Neural cell (in vitro differentiated cells): Measurements from ENCODE around the gene PARVB. TPM values are rescaled to one million over a fixed set of nuclear protein-coding genes. Genes with fewer than 3 reads are reported as not detected.

Source experiments
- H2AFZ ChIP-seq: fragments of 200-600, 300-800 bp; sonication (generic), shearing (Covaris generic); 2 replicates; pipeline ENCODE4 v1.6.0; 2014; ENCODE audit warnings: low read depth, mild to moderate bottlenecking, antibody characterized with exemption, low read length, moderate library complexity
- H3F3A ChIP-seq: fragments of 200-600 bp; shearing (Covaris generic); 2 replicates; pipeline ENCODE4 v1.6.1; 2016; ENCODE audit warnings: mild to moderate bottlenecking, moderate library complexity, mixed read lengths, antibody characterized with exemption, low read length; ENCODE audit not compliant: insufficient read depth, poor library complexity, severe bottlenecking
- H3K27ac ChIP-seq: fragments of 200-600, 300-800 bp; sonication (generic), shearing (Covaris generic); 2 replicates; pipeline ENCODE4 v1.5.1; 2014; ENCODE audit warnings: mild to moderate bottlenecking, low read length, moderate library complexity
- H3K27me3 ChIP-seq: fragments of 300-800, 200-600 bp; sonication (generic), shearing (Covaris generic); 2 replicates; pipeline ENCODE4 v1.6.0; 2014; ENCODE audit warnings: mild to moderate bottlenecking, low read depth, low read length, moderate library complexity; ENCODE audit not compliant: insufficient read depth
- H3K36me3 ChIP-seq: fragments of 300-800, 200-600 bp; sonication (generic), shearing (Covaris generic); 2 replicates; pipeline ENCODE4 v1.5.1; 2014; ENCODE audit warnings: mild to moderate bottlenecking, antibody characterized with exemption, low read length, moderate library complexity; ENCODE audit not compliant: insufficient read depth
- H3K4me2 ChIP-seq: fragments of 300-800, 200-600 bp; sonication (generic), shearing (Covaris generic); 2 replicates; pipeline ENCODE4 v1.6.0; 2014; ENCODE audit warnings: mild to moderate bottlenecking, low read length
- H3K4me3 ChIP-seq: fragments of 300-800, 200-600 bp; sonication (generic), shearing (Covaris generic); 2 replicates; pipeline ENCODE4 v1.5.1; 2014; ENCODE audit warnings: mild to moderate bottlenecking, low read length, moderate library complexity
- H3K79me2 ChIP-seq: fragments of 200-600 bp; shearing (Covaris generic); replicated peaks from 2 replicates; pipeline ENCODE4 v1.6.0; 2014; ENCODE audit warnings: mild to moderate bottlenecking, low read length, moderate library complexity; ENCODE audit not compliant: insufficient read depth
- H3K9ac ChIP-seq: fragments of 300-800, 200-600 bp; sonication (generic), shearing (Covaris generic); 2 replicates; pipeline ENCODE4 v1.6.1; 2016; ENCODE audit warnings: mild to moderate bottlenecking, low read length, mixed read lengths
- H3K9me2 ChIP-seq: fragments of 200-600 bp; shearing (Covaris generic); 2 replicates; pipeline ENCODE4 v1.6.1; 2016; ENCODE audit warnings: mild to moderate bottlenecking, low read length, mixed read lengths; ENCODE audit not compliant: insufficient read depth
- H3K9me3 ChIP-seq: fragments of 200-600, 300-800 bp; sonication (generic), shearing (Covaris generic); 2 replicates; pipeline ENCODE4 v1.6.1; 2016; ENCODE audit warnings: mild to moderate bottlenecking, mixed run types, low read length, moderate library complexity, mixed read lengths
- H4K20me1 ChIP-seq: fragments of 200-600 bp; shearing (Covaris generic); 2 replicates; pipeline ENCODE4 v1.6.1; 2016; ENCODE audit warnings: mild to moderate bottlenecking, mixed run types; ENCODE audit not compliant: insufficient read depth
- EP300 ChIP-seq: fragments of 450-650 bp; conservative IDR thresholded peaks from 2 replicates; pipeline ENCODE4 v1.6.1; 2014; ENCODE audit warnings: antibody characterized with exemption, mild to moderate bottlenecking, moderate library complexity; ENCODE audit not compliant: poor library complexity, severe bottlenecking
- EZH2 ChIP-seq: fragments of 200-600, 300-800 bp; shearing (Covaris generic), sonication (generic); IDR thresholded peaks from 2 replicates; pipeline ENCODE4 v1.6.1; 2014; ENCODE audit warnings: antibody characterized with exemption, low read length, borderline replicate concordance, mild to moderate bottlenecking; ENCODE audit not compliant: insufficient read depth, poor library complexity, severe bottlenecking
- MXI1 ChIP-seq: fragments of 450-650 bp; conservative IDR thresholded peaks from 2 replicates; pipeline ENCODE4 v1.6.1; 2014; ENCODE audit warnings: antibody characterized with exemption, mild to moderate bottlenecking; ENCODE audit not compliant: poor library complexity, severe bottlenecking
- POLR2AphosphoS5 ChIP-seq: IDR thresholded peaks from 2 replicates; pipeline ENCODE4 v1.6.1; 2012
- RAD21 ChIP-seq: fragments of 450-650 bp; conservative IDR thresholded peaks from 2 replicates; pipeline ENCODE4 v1.6.1; 2014; ENCODE audit warnings: antibody characterized with exemption, mild to moderate bottlenecking, moderate library complexity
- SMC3 ChIP-seq: fragments of 450-650 bp; conservative IDR thresholded peaks from 2 replicates; pipeline ENCODE4 v1.6.1; 2014; ENCODE audit warnings: antibody characterized with exemption, mild to moderate bottlenecking, moderate library complexity; ENCODE audit not compliant: poor library complexity
- TAF1 ChIP-seq: IDR thresholded peaks from 2 replicates; pipeline ENCODE4 v1.6.1; 2012; ENCODE audit warnings: low read depth
- polyA plus RNA-seq: library from polyadenylated mRNA; depleted of rRNA; stranded (reverse); fragments of >200 nt; gene quantifications from 2 replicates; pipeline ENCODE4 v1.2.3, GENCODE V29; 2014
- TF ChIP-seq, protein P1 (sequence below): IDR thresholded peaks from 2 replicates; pipeline ENCODE4 v1.6.1; 2012; ENCODE audit warnings: borderline replicate concordance
- TF ChIP-seq, protein P2 (sequence below): fragments of 450-650 bp; IDR thresholded peaks from 2 replicates; pipeline ENCODE4 v1.5.1; 2014; ENCODE audit warnings: antibody characterized with exemption, mild to moderate bottlenecking, moderate library complexity; ENCODE audit not compliant: poor library complexity, severe bottlenecking

The PARVB gene
- polyA plus RNA-seq, 1 donor from 2014 or later = 1.2 TPM

DNA sequence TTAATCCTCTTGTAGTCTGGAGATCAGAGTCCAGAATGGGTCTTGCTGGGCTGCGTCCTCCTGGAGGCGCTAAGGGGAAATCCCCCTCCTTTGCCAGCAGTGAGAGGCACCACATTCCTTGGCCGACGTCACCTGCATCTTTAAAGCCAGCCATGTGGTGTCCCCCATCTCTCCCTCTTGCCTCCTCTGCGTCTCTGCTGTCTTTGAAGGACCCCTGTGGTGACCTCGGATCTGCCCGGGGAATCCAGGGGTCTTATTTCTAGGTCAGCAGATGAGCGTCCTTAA is 27.2 kb upstream of the PARVB start:
- Histone ChIP-seq H3K9me3 (no peaks in the 10 kb centered on the region), H3K9ac (no peak overlapping the region), H3K79me2 (no peaks in the 10 kb centered on the region), H3K4me2 (no peak overlapping the region), H3K9me2 (no peaks in the 10 kb centered on the region), H3F3A (no peaks in the 10 kb centered on the region), H3K36me3 (no peaks in the 10 kb centered on the region), H3K27ac (no peak overlapping the region), H3K4me3 (no peak overlapping the region), H4K20me1 (no peaks in the 10 kb centered on the region), H2AFZ (no peak overlapping the region), H3K27me3 (no peaks in the 10 kb centered on the region)
- TF ChIP-seq SMC3 (no peak), RAD21 (no peak), EZH2 (no peak), TAF1 (no peak), EP300 (no peak), MXI1 (no peak), POLR2AphosphoS5 (no peak)
- TF ChIP-seq, protein P1, sequence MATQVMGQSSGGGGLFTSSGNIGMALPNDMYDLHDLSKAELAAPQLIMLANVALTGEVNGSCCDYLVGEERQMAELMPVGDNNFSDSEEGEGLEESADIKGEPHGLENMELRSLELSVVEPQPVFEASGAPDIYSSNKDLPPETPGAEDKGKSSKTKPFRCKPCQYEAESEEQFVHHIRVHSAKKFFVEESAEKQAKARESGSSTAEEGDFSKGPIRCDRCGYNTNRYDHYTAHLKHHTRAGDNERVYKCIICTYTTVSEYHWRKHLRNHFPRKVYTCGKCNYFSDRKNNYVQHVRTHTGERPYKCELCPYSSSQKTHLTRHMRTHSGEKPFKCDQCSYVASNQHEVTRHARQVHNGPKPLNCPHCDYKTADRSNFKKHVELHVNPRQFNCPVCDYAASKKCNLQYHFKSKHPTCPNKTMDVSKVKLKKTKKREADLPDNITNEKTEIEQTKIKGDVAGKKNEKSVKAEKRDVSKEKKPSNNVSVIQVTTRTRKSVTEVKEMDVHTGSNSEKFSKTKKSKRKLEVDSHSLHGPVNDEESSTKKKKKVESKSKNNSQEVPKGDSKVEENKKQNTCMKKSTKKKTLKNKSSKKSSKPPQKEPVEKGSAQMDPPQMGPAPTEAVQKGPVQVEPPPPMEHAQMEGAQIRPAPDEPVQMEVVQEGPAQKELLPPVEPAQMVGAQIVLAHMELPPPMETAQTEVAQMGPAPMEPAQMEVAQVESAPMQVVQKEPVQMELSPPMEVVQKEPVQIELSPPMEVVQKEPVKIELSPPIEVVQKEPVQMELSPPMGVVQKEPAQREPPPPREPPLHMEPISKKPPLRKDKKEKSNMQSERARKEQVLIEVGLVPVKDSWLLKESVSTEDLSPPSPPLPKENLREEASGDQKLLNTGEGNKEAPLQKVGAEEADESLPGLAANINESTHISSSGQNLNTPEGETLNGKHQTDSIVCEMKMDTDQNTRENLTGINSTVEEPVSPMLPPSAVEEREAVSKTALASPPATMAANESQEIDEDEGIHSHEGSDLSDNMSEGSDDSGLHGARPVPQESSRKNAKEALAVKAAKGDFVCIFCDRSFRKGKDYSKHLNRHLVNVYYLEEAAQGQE = no peak
- TF ChIP-seq, protein P2, sequence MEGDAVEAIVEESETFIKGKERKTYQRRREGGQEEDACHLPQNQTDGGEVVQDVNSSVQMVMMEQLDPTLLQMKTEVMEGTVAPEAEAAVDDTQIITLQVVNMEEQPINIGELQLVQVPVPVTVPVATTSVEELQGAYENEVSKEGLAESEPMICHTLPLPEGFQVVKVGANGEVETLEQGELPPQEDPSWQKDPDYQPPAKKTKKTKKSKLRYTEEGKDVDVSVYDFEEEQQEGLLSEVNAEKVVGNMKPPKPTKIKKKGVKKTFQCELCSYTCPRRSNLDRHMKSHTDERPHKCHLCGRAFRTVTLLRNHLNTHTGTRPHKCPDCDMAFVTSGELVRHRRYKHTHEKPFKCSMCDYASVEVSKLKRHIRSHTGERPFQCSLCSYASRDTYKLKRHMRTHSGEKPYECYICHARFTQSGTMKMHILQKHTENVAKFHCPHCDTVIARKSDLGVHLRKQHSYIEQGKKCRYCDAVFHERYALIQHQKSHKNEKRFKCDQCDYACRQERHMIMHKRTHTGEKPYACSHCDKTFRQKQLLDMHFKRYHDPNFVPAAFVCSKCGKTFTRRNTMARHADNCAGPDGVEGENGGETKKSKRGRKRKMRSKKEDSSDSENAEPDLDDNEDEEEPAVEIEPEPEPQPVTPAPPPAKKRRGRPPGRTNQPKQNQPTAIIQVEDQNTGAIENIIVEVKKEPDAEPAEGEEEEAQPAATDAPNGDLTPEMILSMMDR = no peak

DNA sequence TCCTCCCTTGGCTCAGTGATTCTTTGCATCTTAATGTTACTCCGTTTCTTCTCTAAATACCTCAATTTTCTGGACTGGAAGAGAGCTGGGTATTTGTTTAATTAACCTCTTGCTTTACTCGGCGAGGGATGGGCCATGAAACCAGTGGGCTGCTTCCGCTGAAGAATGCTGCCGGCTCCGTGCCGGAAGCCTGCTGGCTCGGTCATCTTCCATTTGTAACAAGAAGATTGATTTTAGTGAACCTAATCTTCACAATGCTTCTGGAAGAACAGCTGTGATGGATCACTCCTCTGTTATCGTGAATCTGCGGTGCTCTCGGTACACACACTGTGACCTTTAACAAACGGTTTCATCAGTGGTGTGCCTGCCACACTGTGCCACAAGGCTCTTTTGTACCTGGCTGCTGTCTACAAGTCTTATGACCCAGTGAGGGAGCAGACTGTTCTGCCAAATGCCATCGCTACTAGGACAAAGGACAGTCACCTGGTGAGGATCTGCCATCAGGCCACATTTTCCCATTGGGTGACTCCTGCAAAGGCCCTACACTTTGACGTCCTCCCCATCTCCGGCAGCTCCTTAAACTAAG is 25.3 kb upstream of the PARVB start:
- Histone ChIP-seq H2AFZ (no peak overlapping the region), H3K36me3 (no peaks in the 10 kb centered on the region)

More for the DNA sequence above, 25.3 kb upstream of the PARVB start:
- no peak overlapping the region for H3K4me2 ChIP-seq
- no peaks in the 10 kb centered on the region for H3K79me2 ChIP-seq
- H3K4me3 ChIP-seq = no peak overlapping the region
- no peaks in the 10 kb centered on the region for H4K20me1 ChIP-seq
- no peaks in the 10 kb centered on the region for H3K9me2 ChIP-seq
- no peak overlapping the region for H3K9ac ChIP-seq
- H3F3A ChIP-seq = peaks cover 3% of the 10 kb centered on the region
- no peak overlapping the region for H3K27ac ChIP-seq
- TF ChIP-seq, protein P2 = no peak
- TF ChIP-seq EZH2 (no peak), EP300 (no peak)
- no peaks in the 10 kb centered on the region for H3K27me3 ChIP-seq
- no peaks in the 10 kb centered on the region for H3K9me3 ChIP-seq
